GM19452 (cell line): ENCODE measurements around the gene RUSC2.
"Not testable (repeated sequence)": the region's sequence is repeated elsewhere in the genome, so short reads cannot be mapped to it uniquely, and the experiment has no call there.

ENCODE experiments used
- ATAC-seq: cut with Tn5 transposase; IDR thresholded peaks from one replicate; pipeline ENCODE4 v1.9.1; 2021; ENCODE audit not compliant: unreplicated experiment

The RUSC2 gene, protein sequence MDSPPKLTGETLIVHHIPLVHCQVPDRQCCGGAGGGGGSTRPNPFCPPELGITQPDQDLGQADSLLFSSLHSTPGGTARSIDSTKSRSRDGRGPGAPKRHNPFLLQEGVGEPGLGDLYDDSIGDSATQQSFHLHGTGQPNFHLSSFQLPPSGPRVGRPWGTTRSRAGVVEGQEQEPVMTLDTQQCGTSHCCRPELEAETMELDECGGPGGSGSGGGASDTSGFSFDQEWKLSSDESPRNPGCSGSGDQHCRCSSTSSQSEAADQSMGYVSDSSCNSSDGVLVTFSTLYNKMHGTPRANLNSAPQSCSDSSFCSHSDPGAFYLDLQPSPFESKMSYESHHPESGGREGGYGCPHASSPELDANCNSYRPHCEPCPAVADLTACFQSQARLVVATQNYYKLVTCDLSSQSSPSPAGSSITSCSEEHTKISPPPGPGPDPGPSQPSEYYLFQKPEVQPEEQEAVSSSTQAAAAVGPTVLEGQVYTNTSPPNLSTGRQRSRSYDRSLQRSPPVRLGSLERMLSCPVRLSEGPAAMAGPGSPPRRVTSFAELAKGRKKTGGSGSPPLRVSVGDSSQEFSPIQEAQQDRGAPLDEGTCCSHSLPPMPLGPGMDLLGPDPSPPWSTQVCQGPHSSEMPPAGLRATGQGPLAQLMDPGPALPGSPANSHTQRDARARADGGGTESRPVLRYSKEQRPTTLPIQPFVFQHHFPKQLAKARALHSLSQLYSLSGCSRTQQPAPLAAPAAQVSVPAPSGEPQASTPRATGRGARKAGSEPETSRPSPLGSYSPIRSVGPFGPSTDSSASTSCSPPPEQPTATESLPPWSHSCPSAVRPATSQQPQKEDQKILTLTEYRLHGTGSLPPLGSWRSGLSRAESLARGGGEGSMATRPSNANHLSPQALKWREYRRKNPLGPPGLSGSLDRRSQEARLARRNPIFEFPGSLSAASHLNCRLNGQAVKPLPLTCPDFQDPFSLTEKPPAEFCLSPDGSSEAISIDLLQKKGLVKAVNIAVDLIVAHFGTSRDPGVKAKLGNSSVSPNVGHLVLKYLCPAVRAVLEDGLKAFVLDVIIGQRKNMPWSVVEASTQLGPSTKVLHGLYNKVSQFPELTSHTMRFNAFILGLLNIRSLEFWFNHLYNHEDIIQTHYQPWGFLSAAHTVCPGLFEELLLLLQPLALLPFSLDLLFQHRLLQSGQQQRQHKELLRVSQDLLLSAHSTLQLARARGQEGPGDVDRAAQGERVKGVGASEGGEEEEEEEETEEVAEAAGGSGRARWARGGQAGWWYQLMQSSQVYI (N-terminal part only)

DNA sequence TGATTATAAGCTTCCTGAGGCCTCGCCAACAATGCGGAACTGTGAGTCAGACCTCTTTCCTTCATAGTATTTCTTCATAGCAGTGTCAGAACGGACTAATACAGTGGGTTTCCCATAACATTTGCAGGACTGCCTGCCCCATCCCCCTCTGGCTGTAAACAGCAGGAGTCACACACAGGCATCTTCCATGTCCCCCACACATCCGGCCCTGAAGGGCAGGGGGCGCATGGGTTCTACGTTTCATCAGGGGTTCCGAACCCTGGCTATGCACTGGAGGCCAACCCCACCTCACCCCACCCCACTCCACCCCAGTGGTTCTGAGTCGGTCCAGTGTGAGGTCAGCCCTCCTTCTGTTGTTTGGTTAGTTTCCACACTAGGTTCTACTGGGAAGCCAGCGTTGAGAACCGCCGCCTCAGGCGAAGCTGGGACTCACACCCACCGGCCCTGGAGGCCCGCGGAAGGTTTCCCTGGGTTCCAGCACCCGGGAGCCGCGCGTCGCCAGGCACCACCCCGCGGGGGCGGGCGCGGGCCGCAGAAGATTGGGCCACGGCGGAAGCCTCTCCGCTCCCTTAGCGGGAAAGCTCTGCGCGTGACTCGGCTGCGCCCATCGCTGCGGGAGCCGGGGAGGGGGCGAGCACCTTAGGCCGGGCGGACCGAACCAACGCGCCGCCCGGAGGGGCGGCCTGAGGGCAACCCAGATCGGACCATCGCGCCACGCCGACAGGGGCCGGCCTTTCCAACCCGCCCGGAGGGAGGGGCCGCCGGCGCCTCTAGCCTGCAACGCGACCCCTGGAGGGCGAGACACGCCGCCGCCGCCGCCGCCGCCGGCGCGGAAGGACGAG, at the start of gene RUSC2:
RUSC2 (plus strand) TSS at position 799 of the 842 bp plus-strand sequence. CDS start 56,411 bp downstream, outside the sequence.
- peak; percentile 73 for ATAC-seq

DNA sequence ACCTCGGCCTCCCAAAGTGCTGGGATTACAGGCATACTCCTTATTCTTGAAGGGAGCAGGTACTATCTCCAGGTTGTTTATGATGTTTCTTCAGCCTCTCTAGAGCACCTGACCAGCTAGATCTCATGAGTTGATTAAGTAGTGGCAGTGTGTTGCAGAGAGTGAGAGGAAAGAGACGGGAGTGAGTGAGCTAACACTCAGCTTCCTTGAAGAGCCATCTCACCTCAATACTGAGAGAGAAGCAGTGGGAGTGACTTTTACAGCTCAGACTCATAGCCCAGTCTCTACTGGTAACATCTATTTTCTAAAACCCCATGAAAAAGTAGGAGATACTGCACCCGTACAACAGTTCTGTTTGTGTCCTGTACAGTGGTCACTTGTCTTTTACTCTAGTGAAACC, 43.9 kb upstream of the RUSC2 start:
- no peak for ATAC-seq

DNA sequence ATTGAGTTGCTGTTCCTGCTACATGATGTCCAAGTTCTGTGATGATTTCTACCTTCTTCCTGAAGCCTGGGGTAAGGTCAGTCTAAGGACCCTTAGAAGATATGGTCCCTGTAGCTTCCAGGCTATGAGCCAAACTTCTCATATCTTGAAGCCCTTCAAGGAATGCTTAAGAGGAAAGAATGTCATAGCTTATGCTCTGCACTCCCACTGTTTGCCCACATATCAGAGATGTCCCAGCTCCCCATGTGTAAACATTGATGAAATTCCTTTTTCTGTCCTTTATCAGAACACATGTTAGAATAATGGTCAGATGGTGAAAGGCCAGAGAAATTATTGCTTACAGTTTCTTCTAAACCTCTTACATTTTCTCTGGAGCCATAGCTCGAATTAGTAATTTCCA, 41.4 kb upstream of the RUSC2 start:
- ATAC-seq = no peak

DNA sequence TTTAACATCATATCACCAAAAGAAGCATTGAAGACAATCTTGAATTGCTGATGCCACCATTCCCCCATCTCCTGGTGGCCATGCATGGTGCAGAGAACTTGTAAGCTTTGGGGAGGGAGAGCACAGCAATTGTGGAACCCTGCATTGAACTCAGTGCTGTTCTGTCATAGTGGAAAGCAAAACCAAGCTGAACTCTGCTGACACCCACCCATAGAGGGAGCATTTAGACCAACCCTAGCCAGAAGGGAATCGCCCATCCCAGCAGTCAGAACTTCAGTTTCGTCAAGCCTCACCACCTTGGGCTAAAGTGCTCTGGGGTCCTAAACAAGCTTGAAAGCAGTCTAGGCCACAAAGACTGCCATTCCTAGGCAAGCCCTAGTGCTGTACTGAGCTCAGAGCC, 37.4 kb upstream of the RUSC2 start:
- no peak for ATAC-seq

DNA sequence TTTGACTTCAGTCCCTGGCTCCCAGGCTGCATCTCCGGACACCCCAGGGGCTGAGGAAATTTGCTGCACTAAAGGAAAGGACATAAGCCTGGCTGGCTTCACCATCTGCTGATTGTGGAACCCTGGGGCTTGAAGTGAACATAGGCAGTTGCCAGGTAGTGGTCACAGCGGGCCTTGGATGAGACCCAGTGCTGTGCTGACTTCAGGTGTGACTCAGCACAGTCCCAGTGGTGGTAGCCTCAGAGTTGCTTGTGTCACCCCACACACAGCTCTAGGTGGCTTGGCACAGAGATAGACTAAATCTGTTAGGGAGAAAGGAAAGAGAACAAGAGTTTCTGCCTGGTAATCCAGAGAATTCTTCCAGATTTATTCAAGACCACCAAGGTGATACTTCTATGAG, 36.1 kb upstream of the RUSC2 start:
- ATAC-seq = no peak

DNA sequence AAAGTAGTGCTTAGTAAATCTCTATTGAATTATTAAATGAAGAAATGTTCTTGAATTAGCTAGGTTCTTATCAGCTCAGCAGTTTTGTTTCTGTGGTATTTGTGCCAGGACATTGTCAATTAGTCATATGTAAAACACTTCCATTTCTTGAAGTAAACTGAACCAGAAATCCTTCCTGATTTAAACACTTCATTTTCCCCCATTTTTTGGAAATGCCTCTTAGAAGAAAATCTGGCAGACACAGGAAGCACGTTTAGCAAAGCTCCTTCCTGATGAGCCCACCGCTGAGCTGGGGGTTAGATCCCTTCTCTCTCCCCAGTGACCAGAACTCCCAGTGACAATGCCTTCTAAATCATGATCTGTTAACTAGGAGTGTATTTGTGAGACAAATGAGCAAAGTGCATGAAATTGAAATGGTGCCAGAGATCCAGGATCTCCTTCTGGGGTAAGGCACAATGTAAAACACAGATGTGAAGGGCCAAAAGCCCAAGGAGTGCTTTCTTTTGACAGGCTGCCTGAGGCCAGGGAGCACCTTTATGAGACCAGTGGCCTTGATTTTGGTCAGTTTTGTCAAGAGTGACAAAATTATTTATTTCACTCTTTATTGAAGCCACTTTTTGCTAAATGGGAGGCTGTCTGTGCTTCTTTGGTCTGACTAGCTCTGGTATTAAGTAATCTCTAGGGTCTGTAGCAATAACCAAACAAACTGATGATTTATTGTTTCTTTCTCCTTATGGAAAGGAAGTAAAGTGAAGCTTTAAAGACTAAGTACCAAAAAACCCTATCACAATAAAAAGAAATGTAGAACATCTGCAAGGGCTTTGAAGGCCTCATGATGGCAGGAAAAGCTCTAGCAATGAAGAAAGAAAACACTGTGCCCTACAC, 25.5 kb upstream of the RUSC2 start:
- ATAC-seq = no peak

DNA sequence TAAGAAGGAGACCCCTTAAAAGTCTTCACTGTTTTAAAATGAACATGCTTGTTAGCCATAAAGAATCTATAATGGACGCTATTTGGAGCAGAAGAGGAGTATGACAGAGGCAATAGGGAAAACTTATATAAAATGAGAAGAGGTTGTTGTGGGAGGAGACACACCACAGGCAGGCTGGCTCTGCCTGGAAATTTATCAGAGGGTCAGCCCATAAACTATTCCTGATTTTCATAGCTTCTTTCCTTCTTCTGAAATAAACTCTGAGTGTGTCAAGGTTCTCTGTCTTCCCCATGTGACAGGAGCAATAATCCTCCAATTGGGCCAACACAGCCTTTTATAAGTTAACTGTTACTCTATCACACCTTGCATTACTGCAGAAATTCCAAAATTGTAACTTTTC, 19.6 kb upstream of the RUSC2 start:
- no peak for ATAC-seq

DNA sequence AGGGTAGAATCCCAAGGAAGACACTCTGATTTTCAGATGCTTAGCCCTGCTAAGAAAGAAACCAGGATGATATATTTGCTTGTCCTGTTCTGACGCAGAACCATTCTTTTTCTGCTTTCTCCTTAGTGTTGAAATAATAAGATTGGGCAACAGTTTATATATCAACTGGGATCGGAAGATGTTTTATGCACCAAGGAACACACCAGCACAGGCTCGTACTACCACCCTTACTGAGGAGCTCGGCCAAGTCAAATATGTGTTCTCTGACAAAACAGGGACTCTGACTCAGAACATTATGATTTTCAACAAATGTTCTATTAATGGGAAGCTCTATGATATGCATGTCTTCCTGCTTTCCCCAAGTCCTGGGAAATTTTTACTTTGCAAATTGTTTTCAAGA, 19.0 kb upstream of the RUSC2 start:
- no peak for ATAC-seq

DNA sequence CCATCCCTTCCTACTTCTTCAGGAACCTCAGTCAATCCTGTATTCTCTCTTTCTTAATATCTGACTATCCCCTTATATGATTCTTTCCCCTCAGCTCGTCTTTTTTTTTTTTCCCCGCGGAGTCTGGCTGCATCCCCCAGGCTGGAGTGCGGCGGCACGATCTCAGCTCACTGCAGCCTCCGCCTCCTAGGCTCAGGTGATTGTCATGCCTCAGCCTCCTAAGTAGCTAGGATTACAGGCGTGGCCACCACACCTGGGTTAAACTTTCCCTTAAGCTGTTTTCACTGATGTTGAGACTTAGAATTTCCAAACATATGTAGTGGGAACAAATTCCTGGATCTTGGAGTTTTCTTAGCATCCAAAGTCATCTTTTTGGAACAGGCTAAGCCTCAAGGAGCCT, 13.3 kb upstream of the RUSC2 start:
- no peak for ATAC-seq

DNA sequence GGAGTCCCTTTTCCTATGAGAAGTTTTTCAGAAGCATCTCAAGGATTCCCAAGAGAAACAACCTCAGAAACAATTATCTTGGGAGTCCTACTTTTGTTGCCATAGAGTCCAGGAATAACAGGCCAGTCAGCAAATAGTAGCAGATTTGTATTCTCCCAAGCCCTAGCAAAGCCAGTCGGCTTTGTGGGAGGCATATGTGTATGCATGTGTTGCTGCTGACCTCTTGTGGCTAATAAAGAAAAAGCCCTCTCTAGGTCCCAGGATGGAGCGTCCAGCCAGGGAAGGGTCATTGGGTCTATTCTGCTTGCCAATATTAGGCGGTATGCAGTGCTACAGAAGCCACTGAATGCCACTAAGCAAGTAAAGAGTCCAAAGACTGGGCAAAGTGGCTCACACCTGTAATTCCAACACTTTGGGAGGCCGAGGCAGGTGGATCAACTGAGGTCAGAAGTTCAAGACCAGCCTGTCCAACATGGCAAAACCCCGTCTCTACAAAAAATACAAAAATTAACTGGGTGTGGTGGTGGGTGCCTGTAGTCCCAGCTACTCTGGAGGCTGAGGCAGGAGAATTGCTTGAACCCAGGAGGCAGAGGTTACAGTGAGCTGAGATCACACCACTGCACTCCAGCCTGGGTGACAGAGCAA, 12.6 kb upstream of the RUSC2 start:
- ATAC-seq = not testable (repeated sequence)

DNA sequence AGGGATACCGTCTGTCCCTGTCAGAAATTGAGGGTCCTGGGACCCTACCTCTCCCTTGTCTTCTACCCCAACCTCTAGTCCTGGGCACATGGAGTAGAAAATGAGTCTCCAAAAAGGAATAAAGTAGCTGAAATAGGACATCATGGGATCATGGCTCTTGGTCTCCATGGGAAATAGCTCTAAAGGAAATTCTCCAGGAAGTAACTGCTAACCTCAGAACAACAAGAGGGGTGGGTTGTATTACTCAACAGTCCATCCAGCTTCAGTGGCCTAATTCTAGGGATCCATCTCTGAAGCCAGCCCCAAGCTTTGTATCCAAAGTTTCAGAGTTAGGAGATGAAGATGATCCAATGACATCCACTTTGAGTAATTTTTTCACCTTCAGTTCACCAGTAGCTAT, 11.0 kb upstream of the RUSC2 start:
- no peak for ATAC-seq

DNA sequence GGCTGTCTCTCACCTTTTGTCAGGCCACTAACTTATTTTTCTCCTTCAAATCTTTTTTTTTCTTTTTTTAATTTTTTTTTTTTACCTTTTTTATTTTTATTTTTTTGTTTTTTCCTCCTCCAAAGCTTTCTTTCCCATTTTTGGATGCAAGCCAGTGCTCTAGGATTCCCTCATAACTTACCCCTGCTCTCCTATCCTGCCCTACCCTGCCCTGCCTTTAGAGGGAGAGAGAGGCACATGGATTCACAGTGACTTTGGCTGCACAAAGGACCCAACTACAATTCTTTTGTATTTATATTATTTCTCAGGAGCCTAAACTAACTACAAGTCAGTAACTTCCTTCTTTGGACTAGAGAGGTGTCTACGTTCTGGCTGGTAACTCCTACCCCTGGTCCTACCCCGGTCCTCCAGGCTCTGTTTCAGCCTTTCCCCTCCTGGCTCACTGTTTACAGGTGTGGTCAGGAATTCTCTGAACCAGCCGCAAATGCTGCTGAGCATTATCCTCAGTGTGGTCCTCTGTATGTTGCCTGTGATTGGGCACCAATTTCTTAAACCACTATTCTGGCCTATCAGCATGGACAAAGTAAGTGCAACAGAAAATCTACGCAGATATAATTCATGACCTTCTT, 8.4 kb upstream of the RUSC2 start:
- no peak for ATAC-seq

DNA sequence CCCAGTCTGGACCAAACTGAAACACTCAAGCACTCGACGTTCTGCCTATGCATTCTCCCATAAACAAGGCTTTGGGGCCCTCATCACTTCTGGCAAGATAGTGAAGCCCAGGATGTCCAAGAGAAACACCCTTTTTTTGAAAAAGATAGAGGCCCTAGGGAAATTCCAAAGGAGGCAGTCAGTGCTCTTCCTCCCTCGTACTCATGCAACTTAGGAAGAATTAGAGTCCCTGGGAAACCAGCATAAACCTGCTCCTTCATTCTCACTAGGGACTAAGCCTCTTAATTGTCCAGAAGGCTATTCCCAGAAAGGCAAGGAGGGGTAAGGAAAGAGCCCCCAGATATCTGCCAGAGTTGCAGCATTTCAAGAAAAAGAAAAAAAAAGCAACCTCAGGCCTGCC, 7.8 kb upstream of the RUSC2 start:
- ATAC-seq = no peak

DNA sequence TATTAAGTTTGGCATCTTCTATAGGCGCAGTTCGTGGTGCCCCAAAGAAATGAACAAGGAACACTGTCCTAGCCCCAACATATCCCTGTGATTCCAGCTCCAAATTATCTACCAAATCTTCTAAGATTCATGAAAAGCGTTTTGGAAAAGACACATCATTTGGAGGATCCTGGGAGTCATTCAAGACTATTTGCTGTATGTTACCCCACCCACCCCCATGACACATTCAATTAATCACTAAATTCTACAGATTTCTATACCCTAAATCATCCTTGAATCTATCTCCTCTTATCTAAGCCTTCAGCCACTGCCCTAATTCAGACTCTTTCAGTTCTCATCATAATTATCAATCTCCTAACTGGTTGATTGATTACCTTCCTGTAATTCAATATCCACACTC, 5.5 kb upstream of the RUSC2 start:
- ATAC-seq = no peak

DNA sequence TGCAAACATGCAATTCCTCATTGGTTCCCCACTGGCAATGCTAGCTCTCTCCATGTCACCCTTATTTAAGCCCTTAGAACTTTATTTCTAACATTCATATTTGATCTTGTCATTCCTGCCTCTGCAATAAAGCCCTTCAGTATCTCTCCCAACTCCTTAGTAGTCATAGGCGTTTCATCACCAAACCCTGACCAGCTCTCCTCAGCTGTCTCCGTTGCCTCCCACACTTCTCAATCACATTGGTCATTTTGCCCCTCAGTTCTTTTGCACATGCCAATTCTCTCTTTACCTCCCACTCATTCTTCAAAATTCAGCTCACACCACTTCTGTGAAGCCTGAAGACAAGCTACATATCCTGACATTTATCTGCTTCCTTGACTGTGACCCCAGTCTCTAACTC, 2.8 kb upstream of the RUSC2 start:
- no peak for ATAC-seq

DNA sequence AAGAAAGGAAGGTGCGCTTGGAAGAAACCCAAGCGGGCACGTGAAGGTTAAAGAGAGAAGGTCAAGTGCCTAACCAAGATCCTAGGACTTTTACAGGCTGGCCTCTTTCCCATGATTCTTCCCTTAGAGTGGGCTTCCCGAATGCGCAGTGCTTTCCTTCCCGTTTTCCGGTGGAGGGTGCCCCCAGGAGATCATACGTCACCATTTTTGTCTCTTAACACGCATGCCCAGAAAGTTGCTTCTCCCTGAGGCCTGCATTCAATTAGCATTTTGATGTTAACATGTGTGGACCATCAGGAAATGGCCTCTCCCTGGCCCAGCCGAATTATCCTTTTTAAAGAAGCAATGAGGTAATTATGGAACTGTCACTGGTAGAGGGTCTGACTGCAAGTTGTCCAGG, 1.9 kb upstream of the RUSC2 start:
- ATAC-seq = no peak

DNA sequence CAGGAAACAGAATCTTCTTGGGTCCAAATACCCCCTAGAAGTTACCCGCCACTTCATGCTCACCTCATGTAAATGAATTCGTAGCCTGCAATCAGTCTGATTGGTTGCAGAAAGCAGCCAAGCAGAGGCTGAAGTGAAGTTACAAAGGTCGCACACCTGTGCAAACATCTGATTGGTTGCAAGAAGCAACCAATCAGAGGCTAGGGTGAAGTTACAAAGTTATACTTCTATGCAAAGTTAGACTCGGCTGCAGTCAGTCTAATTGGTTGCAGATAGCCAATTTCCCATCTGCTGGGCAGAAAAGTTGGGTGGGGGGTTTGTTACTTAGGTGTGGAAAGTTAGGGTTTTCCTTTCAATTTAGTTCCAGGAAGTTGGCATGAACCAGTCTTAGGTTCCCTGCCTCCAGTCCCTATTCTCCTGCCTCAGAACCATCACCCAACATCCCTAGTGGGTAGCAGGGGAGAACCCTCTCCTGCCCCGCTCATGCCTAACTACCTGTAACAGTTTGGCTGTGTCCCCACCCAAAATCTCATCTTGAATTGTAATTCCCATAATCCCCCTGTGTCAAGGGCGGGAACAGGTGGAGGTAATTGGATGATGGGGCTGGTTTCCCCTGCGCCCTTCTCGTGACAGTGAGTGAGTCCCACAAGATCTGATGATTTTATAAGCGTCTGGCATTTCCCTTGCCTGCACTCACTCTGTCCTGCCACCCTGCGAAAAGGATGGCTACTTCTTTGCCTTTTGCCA, 1.2 kb upstream of the RUSC2 start:
- no peak for ATAC-seq
